ENCODE measurements around the gene OBSL1.

DNA sequence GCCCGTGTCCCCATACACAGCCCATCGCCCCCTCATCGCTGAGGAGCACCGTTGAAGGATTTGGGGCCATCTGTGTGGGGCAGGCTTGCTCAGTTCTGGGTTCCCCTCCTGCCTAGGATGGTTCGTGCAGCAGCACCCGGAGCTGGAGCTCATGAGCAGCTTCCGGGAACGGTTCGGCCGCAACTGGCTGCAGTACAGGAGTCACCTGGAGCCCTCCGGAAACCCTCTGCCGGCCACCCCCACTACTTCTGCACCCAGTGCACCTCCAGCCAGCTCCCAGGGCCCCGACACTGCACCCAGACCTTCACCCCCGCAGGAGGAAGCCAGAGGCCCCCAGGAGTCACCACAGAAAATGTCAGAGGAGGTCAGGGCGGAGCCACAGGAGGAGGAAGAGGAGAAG lies 36.6 kb upstream of the OBSL1 start:
- TF ChIP-seq POLR2AphosphoS5 (IDR thresholded peaks at IDR 0.05; ENCODE audit: low read depth, low read length) (no peak), POLR2A (IDR thresholded peaks at IDR 0.05; ENCODE audit: low read depth, low read length) (no peak)
